SU-DHL-6 (cell line): ENCODE data around the gene SPRED1.

Source experiments
- H2AFZ ChIP-seq: fragments of 200-600 bp; sonication (generic); 2 replicates; pipeline ENCODE4 v1.6.1; 2014; ENCODE audit warnings: low read depth, mild to moderate bottlenecking, moderate library complexity, mixed read lengths, antibody characterized with exemption, low read length; ENCODE audit not compliant: severe bottlenecking
- H3F3A ChIP-seq: fragments of 200-600 bp; shearing (Covaris generic); 2 replicates; pipeline ENCODE4 v1.6.0; 2016; ENCODE audit warnings: antibody characterized with exemption, mild to moderate bottlenecking; ENCODE audit not compliant: insufficient read depth
- H3K27ac ChIP-seq: fragments of 200-600 bp; sonication (generic); 2 replicates; pipeline ENCODE4 v1.5.1; 2016; ENCODE audit warnings: low read depth, mild to moderate bottlenecking, low read length, moderate library complexity, mixed read lengths
- H3K27me3 ChIP-seq: fragments of 200-600 bp; sonication (generic), shearing (Covaris generic); 2 replicates; pipeline ENCODE4 v1.6.0; 2014; ENCODE audit warnings: mild to moderate bottlenecking, low read length
- H3K36me3 ChIP-seq: fragments of 200-600 bp; sonication (generic); 2 replicates; pipeline ENCODE4 v1.6.1; 2014; ENCODE audit warnings: mild to moderate bottlenecking, low read length, mixed read lengths
- H3K4me2 ChIP-seq: fragments of 300-600, 200-600 bp; shearing (Covaris generic), sonication (generic); 2 replicates; pipeline ENCODE4 v1.6.0; 2014; ENCODE audit warnings: low read length, low read depth, mild to moderate bottlenecking; ENCODE audit not compliant: poor library complexity, severe bottlenecking
- H3K4me3 ChIP-seq: fragments of 200-600 bp; sonication (generic); 2 replicates; pipeline ENCODE4 v1.5.1; 2014; ENCODE audit warnings: antibody characterized with exemption, low read length, mild to moderate bottlenecking, mixed read lengths; ENCODE audit not compliant: insufficient read depth, poor library complexity, severe bottlenecking
- H3K79me2 ChIP-seq: fragments of 200-600 bp; sonication (generic); 2 replicates; pipeline ENCODE4 v1.6.1; 2014; ENCODE audit warnings: mild to moderate bottlenecking, low read length, moderate library complexity; ENCODE audit not compliant: insufficient read depth
- H3K9ac ChIP-seq: fragments of 200-600 bp; sonication (generic); 2 replicates; pipeline ENCODE4 v1.7.0; 2014; ENCODE audit warnings: mild to moderate bottlenecking, low read length
- H3K9me2 ChIP-seq: fragments of 200-600 bp; sonication (generic); replicated peaks from 2 replicates; pipeline ENCODE4 v1.6.1; 2014; ENCODE audit warnings: low read length; ENCODE audit not compliant: insufficient read depth
- H3K9me3 ChIP-seq: fragments of 200-600 bp; sonication (generic); 2 replicates; pipeline ENCODE4 v1.6.1; 2014; ENCODE audit warnings: low read length, mixed read lengths; ENCODE audit not compliant: insufficient read depth
- H4K20me1 ChIP-seq: fragments of 200-600 bp; sonication (generic); 2 replicates; pipeline ENCODE4 v1.6.1; 2014; ENCODE audit warnings: low read depth, mild to moderate bottlenecking, antibody characterized with exemption, low read length, moderate library complexity, mixed read lengths
- CTCF ChIP-seq: fragments of 200-600 bp; sonication (generic); IDR thresholded peaks from one replicate; pipeline ENCODE4 v1.5.1; 2017; ENCODE audit warnings: antibody characterized with exemption, mild to moderate bottlenecking, low read length, moderate library complexity; ENCODE audit not compliant: insufficient read depth, poor library complexity, severe bottlenecking
- EZH2phosphoT487 ChIP-seq: fragments of 200-600 bp; sonication (generic), shearing (Covaris generic); conservative IDR thresholded peaks from 2 replicates; pipeline ENCODE4 v1.6.1; 2018; ENCODE audit warnings: mild to moderate bottlenecking, antibody characterized with exemption, low read length, moderate library complexity, mixed read lengths

Gene SPRED1

GRCh38 chr15:38242055-38242454 lies 10.6 kb upstream of the SPRED1 start:
- H3K79me2 ChIP-seq = no peaks in the 10 kb centered on the region
- H3K9me3 ChIP-seq = no peaks in the 10 kb centered on the region
- no peak overlapping the region for H2AFZ ChIP-seq
- H3K36me3 ChIP-seq = no peaks in the 10 kb centered on the region
- H3K9me2 ChIP-seq = no peaks in the 10 kb centered on the region
- no peak overlapping the region for H3K9ac ChIP-seq
- H3K4me3 ChIP-seq = no peak overlapping the region
- H4K20me1 ChIP-seq = no peaks in the 10 kb centered on the region
- peak overlapping the region; percentile 34 for H3K4me2 ChIP-seq
- TF ChIP-seq CTCF = no peak
- no peak for TF ChIP-seq EZH2phosphoT487
- H3K27me3 ChIP-seq = no peaks in the 10 kb centered on the region
- H3F3A ChIP-seq = no peaks in the 10 kb centered on the region
- H3K27ac ChIP-seq = no peak overlapping the region

- Histone ChIP-seq H3K27ac (no peak overlapping the region), H3K9me2 (no peaks in the 10 kb centered on the region), H3K9ac (no peak overlapping the region), H3K4me3 (no peak overlapping the region), H3K9me3 (no peaks in the 10 kb centered on the region), H4K20me1 (no peaks in the 10 kb centered on the region), H3K4me2 (no peak overlapping the region), H3K27me3 (no peaks in the 10 kb centered on the region), H3F3A (no peaks in the 10 kb centered on the region), H3K36me3 (no peaks in the 10 kb centered on the region), H2AFZ (no peak overlapping the region), H3K79me2 (no peaks in the 10 kb centered on the region)
- TF ChIP-seq CTCF = no peak
- TF ChIP-seq EZH2phosphoT487 = no peak
Measured at GRCh38 chr15:38243278-38244055, 9.2 kb upstream of the SPRED1 start.

GRCh38 chr15:38247336-38247735 lies 5.3 kb upstream of the SPRED1 start:
- H3K36me3 ChIP-seq = no peaks in the 10 kb centered on the region
- no peaks in the 10 kb centered on the region for H3K79me2 ChIP-seq
- no peak overlapping the region for H3K4me2 ChIP-seq
- H3K9ac ChIP-seq = no peak overlapping the region
- H4K20me1 ChIP-seq = no peaks in the 10 kb centered on the region
- H3K27ac ChIP-seq = no peak overlapping the region
- no peaks in the 10 kb centered on the region for H3K27me3 ChIP-seq
- no peaks in the 10 kb centered on the region for H3K9me3 ChIP-seq
- no peak overlapping the region for H2AFZ ChIP-seq
- H3K4me3 ChIP-seq = no peak overlapping the region
- H3F3A ChIP-seq = no peaks in the 10 kb centered on the region
- TF ChIP-seq CTCF (no peak), EZH2phosphoT487 (no peak)
- no peaks in the 10 kb centered on the region for H3K9me2 ChIP-seq
